GM19468 (cell line): ENCODE results near the gene LNPEP.

Experiments used
- ATAC-seq: cut with Tn5 transposase; IDR thresholded peaks from one replicate; pipeline ENCODE4 v1.9.1; 2021; ENCODE audit warnings: mild to moderate bottlenecking, moderate library complexity, moderate number of reproducible peaks; ENCODE audit not compliant: unreplicated experiment; ENCODE audit errors: extremely low read depth

LNPEP gene

GRCh38 chr5:96957254-96958049 lies 21.6 kb downstream of the LNPEP start:
- peak; percentile 2 for ATAC-seq

- no peak for ATAC-seq
Observed at GRCh38 chr5:96958977-96959376, 23.1 kb downstream of the LNPEP start.

GRCh38 chr5:96961053-96961452 lies 25.2 kb downstream of the LNPEP start:
- peak; percentile 44 for ATAC-seq

- no peak for ATAC-seq
Observed at GRCh38 chr5:96962540-96962991, 26.7 kb downstream of the LNPEP start.

- ATAC-seq: peak; percentile 24
Observed at GRCh38 chr5:96963267-96963666, 27.4 kb downstream of the LNPEP start.

GRCh38 chr5:96966801-96967200 lies 30.9 kb downstream of the LNPEP start:
- ATAC-seq: no peak

- ATAC-seq: no peak
Observed at GRCh38 chr5:96967400-96967799, 31.5 kb downstream of the LNPEP start.

- ATAC-seq: no peak
Observed at GRCh38 chr5:96968074-96968473, 32.2 kb downstream of the LNPEP start.

- ATAC-seq: no peak
Observed at GRCh38 chr5:96968614-96969013, 32.7 kb downstream of the LNPEP start.

GRCh38 chr5:96969366-96969765 lies 33.5 kb downstream of the LNPEP start:
- ATAC-seq: no peak

GRCh38 chr5:96972599-96973334 lies 36.9 kb downstream of the LNPEP start:
- ATAC-seq: no peak

- ATAC-seq: no peak
Observed at GRCh38 chr5:96973532-96974401, 37.9 kb downstream of the LNPEP start.

GRCh38 chr5:96975656-96976055 lies 39.8 kb downstream of the LNPEP start:
- ATAC-seq: no peak

- ATAC-seq: no peak
Observed at GRCh38 chr5:96977228-96977627, 41.3 kb downstream of the LNPEP start.

GRCh38 chr5:96978812-96979449 lies 43.1 kb downstream of the LNPEP start:
- ATAC-seq: no peak

GRCh38 chr5:96984506-96985192 lies 48.8 kb downstream of the LNPEP start:
- no peak for ATAC-seq

- no peak for ATAC-seq
Observed at GRCh38 chr5:96986450-96986849, 50.6 kb downstream of the LNPEP start.

GRCh38 chr5:96990102-96990501 lies 54.2 kb downstream of the LNPEP start:
- no peak for ATAC-seq

GRCh38 chr5:96991708-96992107 lies 55.8 kb downstream of the LNPEP start:
- ATAC-seq: no peak
